Heart left ventricle (tissue), 13 donors: ENCODE results near the gene ARL15.

Experiments
- CTCF ChIP-seq, 12 donors: fragments of 200-600 bp; sonication (generic) in 4 of 12; IDR thresholded peaks; one replicate each; pipeline versions ENCODE4 v1.5.0 to v1.8.0; 2018 to 2022; ENCODE audit warnings: antibody characterized with exemption in 12 of 12, mild to moderate bottlenecking in 5 of 12
- POLR2A ChIP-seq, 2 donors: fragments of 450-650 bp; IDR thresholded peaks; one replicate each; pipeline ENCODE4 v1.6.1; 2017; ENCODE audit warnings: antibody characterized with exemption in 2 of 2, mild to moderate bottlenecking in 2 of 2, moderate library complexity in 2 of 2
- donor health status: ischemic (EF 13 %, LVEDD 7.1; RV severe dilation, severe dysfunction).
- donor health status: DM: no; HTN: yes; CAD: no.
- donor health status: DM: no; HTN: no; CAD: no.
- donor health status: ischemic (EF 25% LVEDD 6.9; RV normal size, moderate dysfunction).
- donor health status: ischemic (EF 25% LVEDD 5.7; RV mildly dilated, moderate dysfunction).
- donor health status: ischemic (EF 35%, LVEDD 5.7; RV mildly dilated, moderate dysfunction).
- donor health status: nonischemic (EF 11% LVEDD 7.7; RV severe dilation, severe dysfunction).
- donor health status: DM: yes; HTN: yes; CAD: no.
- donor health status: PGD.
- donor health status: ischemic (EF 29% LVEDD 5.4; RV normal size, mild dysfunction).
- donor health status: nonischemic (EF 23%, LVEDD 6.1; RV moderate dilation, normal function).

GRCh38 chr5:54347221-54347865 is 37.0 kb upstream of the ARL15 start:
- TF ChIP-seq POLR2A (IDR thresholded peaks at IDR 0.05), result no peak
- TF ChIP-seq CTCF (IDR thresholded peaks at IDR 0.05), result no peak
